Lung microvascular endothelial cell (primary cell): Measurements from ENCODE around the gene GSC2. TPM values are rescaled to one million over a fixed set of nuclear protein-coding genes. Genes with fewer than 3 reads are reported as not detected.

Source experiments
- DNase-seq, 2 donors: peaks; one replicate each; pipeline versions ENCODE4 v3.0.0 to v3.0.0-alpha.2; 2010; ENCODE audit warnings: low read depth in 2 of 2
- total RNA-seq: library from RNA; depleted of rRNA; stranded (reverse); fragments of >200 nt; gene quantifications from 2 replicates; pipeline ENCODE4 v1.2.1, GENCODE V29; 2014

The GSC2 gene
- total RNA-seq, 1 donor from 2014 or later = not detected

- DNase-seq = no peak
Measured at GRCh38 chr22:19097518-19097917, 52.6 kb downstream of the GSC2 start.

Other genes starting within 250 kb of the GSC2 start
- gene DGCR6, start 244.0 kb downstream of the GSC2 start, total RNA-seq = 0.60 and 2.4 TPM in 2 replicates
- 0.22 TPM in 1 of 2 replicates, not detected in the other for gene PRODH, start 214.0 kb downstream of the GSC2 start, total RNA-seq
- gene DGCR2, start 27.9 kb downstream of the GSC2 start, total RNA-seq = 28.3 and 37.5 TPM in 2 replicates
- gene TSSK2, start 19.0 kb downstream of the GSC2 start, total RNA-seq = not detected in 2 replicates
- 3.3 and 4.2 TPM in 2 replicates for gene ESS2, start 5.6 kb downstream of the GSC2 start, total RNA-seq
- 47.1 and 61.9 TPM in 2 replicates for gene SLC25A1, start 28.4 kb upstream of the GSC2 start, total RNA-seq
- gene CLTCL1, start 141.4 kb upstream of the GSC2 start, total RNA-seq = 2.0 and 4.0 TPM in 2 replicates